ENCODE data around the gene GJA5. TPM values are rescaled to one million over a fixed set of nuclear protein-coding genes. Genes with fewer than 3 reads are reported as not detected.

Gene GJA5
- total RNA-seq (2014; rRNA removed; shearing (Covaris generic)) (2.3 and 3.2 TPM in 2 replicates), polyA plus RNA-seq (2016; fragmentation: Nextera tagmentation; extraction: Ambion mirVana) (1.8 and 1.9 TPM in 2 replicates)

DNA sequence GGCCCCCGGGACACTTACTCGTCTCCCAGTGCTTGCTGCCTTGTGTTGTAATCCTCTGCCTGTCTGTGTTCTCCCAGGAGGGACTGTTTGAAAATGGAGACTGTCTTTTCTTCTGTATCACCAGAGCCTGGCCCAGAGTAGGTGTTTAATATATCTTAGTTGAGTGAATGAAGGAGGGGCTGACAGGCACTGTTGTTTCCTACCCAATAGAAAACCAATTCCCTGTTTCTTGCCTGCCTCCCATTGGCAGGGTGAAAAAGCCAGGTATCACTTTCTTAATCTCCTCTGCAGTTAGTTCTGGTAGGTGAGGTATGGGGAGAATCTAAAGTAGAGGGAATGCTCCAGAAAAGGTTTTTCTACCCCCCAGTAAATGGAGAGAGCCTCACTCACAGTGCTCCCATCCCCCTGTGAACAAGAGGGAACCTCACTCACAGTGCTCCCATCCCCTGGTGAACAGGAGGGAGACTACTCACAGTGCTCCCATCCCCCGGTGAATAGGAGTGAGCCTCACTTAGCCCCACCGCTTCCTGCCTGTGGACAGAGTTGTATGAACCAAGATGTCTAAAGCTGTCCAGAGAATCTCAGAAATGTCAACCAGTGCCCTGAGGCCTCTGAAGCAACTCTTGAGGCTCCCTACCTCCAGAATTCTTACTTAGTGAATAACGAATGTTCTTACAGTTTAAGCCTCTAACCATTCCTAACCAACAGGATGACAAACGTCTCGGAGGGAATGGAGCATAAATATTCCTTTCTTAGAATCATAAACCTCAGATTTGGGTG, at the start of gene GJA5:
Gene GJA5, minus strand, starts transcription at position 122 of the 780 bp plus-strand sequence. CDS start 1,364 bp downstream, outside the sequence.
- no peak within 1 kb of the TSS for H3K9ac ChIP-seq
- H3K27ac ChIP-seq, result no peak within 1 kb of the TSS
- peak; percentile 57 for DNase-seq

DNA sequence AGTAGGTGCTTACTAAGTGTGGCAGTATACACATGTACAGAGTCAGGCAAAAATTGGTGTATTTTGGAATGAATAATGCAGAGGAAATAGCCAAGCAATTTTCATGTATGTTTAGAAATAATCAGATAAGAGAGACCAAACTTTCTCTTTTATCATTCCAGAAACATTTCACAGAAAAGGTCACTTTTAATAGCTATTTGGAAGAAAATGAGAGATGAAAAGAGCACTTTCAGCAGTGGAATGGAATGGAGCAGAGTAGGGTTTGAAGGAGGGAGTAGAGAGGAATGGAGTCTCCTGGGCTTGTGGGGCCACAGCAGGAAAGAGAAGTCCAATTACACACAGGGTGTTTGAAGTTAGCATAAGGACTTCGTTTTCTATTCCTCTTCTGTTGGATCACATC, 48.8 kb upstream of the GJA5 start:
- no peak overlapping the region for H2AFZ ChIP-seq
- H3F3A ChIP-seq (ENCODE audit: insufficient read depth), result no peaks in the 10 kb centered on the region
- no peaks in the 10 kb centered on the region for H3K9me3 ChIP-seq (ENCODE audit: low read depth)
- TF ChIP-seq EZH2phosphoT487 (IDR thresholded peaks at IDR 0.05; ENCODE audit: insufficient read depth, low read depth), result no peak
- no peak for TF ChIP-seq EZH2 (IDR thresholded peaks at IDR 0.05; ENCODE audit: insufficient read depth, poor library complexity, severe bottlenecking)
- no peaks in the 10 kb centered on the region for H3K79me2 ChIP-seq (ENCODE audit: insufficient read depth)
- H3K27me3 ChIP-seq (replicated peaks; ENCODE audit: insufficient read depth), result no peaks in the 10 kb centered on the region
- DNase-seq, result no peak
- H3K36me3 ChIP-seq (ENCODE audit: low read depth), result no peaks in the 10 kb centered on the region
- H3K4me1 ChIP-seq (ENCODE audit: insufficient read depth), result no peaks in the 10 kb centered on the region
- in situ Hi-C loops (cut with MboI), result no loop called here
- H3K9ac ChIP-seq, result no peak overlapping the region
- no peaks in the 10 kb centered on the region for H4K20me1 ChIP-seq (ENCODE audit: insufficient read depth)
- no peak overlapping the region for H3K4me2 ChIP-seq (ENCODE audit: unreplicated experiment)
- 0% methylated on average over 1 of the region's 1 CpG for WGBS, 2 experiments (ENCODE audit: low coverage in 1 of 2, low lambda C conversion rate in 2 of 2, missing lambda C conversion rate in 2 of 2)
- no peak overlapping the region for H3K27ac ChIP-seq
- H3K4me3 ChIP-seq, result no peak overlapping the region
- H3K9me2 ChIP-seq (ENCODE audit: insufficient read depth), result no peaks in the 10 kb centered on the region

More for the DNA sequence above, at the start of gene GJA5:
- H3K9me3 ChIP-seq (ENCODE audit: low read depth), result no peaks in the 10 kb centered on the region
- 40 to 43% methylated on average over 7 of the region's 7 CpGs for WGBS, 2 experiments (ENCODE audit: low coverage in 1 of 2, low lambda C conversion rate in 2 of 2, missing lambda C conversion rate in 2 of 2)
- no peaks in the 10 kb centered on the region for H3K9me2 ChIP-seq (ENCODE audit: insufficient read depth)
- no peaks in the 10 kb centered on the region for H3K36me3 ChIP-seq (ENCODE audit: low read depth)
- in situ Hi-C loops (cut with MboI), result no loop called here
- H3K79me2 ChIP-seq (ENCODE audit: insufficient read depth), result no peaks in the 10 kb centered on the region
- H3F3A ChIP-seq (ENCODE audit: insufficient read depth), result no peaks in the 10 kb centered on the region
- H4K20me1 ChIP-seq (ENCODE audit: insufficient read depth), result no peaks in the 10 kb centered on the region
- H3K4me1 ChIP-seq (ENCODE audit: insufficient read depth), result peaks cover 4% of the 10 kb centered on the region
- no peaks in the 10 kb centered on the region for H3K27me3 ChIP-seq (replicated peaks; ENCODE audit: insufficient read depth)
- H3K4me3 ChIP-seq, result no peak within 1 kb of the TSS
- H2AFZ ChIP-seq, result no peak within 1 kb of the TSS
- H3K4me2 ChIP-seq (ENCODE audit: unreplicated experiment), result peak within 1 kb of the TSS; percentile 7
- no peak for TF ChIP-seq EZH2phosphoT487 (IDR thresholded peaks at IDR 0.05; ENCODE audit: insufficient read depth, low read depth)
- no peak for TF ChIP-seq EZH2 (IDR thresholded peaks at IDR 0.05; ENCODE audit: insufficient read depth, poor library complexity, severe bottlenecking)

DNA sequence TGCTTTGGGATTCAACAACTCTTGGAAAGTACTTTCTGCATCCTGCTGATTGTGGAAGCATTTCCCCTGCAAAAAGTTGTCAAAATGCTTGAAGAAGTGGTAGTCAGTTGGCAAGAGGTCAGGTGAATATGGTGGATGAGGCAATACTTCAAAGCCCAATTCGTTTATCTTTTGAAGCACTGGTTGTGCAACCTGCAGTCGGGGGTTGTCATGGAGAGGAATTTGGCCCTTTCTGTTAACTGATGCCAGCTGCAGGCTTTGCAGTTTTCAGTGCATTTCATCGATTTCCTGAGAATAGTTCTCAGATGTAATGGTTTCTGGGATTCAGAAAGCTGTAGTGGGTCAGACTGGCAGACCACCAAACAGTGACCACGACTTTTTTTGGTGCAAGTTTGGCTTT, 47.6 kb upstream of the GJA5 start:
- H3F3A ChIP-seq (ENCODE audit: insufficient read depth), result no peaks in the 10 kb centered on the region
- no peak overlapping the region for H3K27ac ChIP-seq
- H3K4me2 ChIP-seq (ENCODE audit: unreplicated experiment), result no peak overlapping the region
- H3K4me1 ChIP-seq (ENCODE audit: insufficient read depth), result no peaks in the 10 kb centered on the region
- no peak overlapping the region for H3K4me3 ChIP-seq
- no peaks in the 10 kb centered on the region for H4K20me1 ChIP-seq (ENCODE audit: insufficient read depth)
- 0 to 2% methylated on average over 4 of the region's 4 CpGs for WGBS, 2 experiments (ENCODE audit: low coverage in 1 of 2, low lambda C conversion rate in 2 of 2, missing lambda C conversion rate in 2 of 2)
- H2AFZ ChIP-seq, result no peak overlapping the region
- H3K9me2 ChIP-seq (ENCODE audit: insufficient read depth), result no peaks in the 10 kb centered on the region
- TF ChIP-seq EZH2phosphoT487 (IDR thresholded peaks at IDR 0.05; ENCODE audit: insufficient read depth, low read depth) (no peak), EZH2 (IDR thresholded peaks at IDR 0.05; ENCODE audit: insufficient read depth, poor library complexity, severe bottlenecking) (no peak)
- H3K36me3 ChIP-seq (ENCODE audit: low read depth), result no peaks in the 10 kb centered on the region
- no peaks in the 10 kb centered on the region for H3K9me3 ChIP-seq (ENCODE audit: low read depth)
- no peak overlapping the region for H3K9ac ChIP-seq
- no peaks in the 10 kb centered on the region for H3K79me2 ChIP-seq (ENCODE audit: insufficient read depth)
- no peaks in the 10 kb centered on the region for H3K27me3 ChIP-seq (replicated peaks; ENCODE audit: insufficient read depth)
- peak; percentile 4 for DNase-seq
- in situ Hi-C loops (cut with MboI), result no loop called here

DNA sequence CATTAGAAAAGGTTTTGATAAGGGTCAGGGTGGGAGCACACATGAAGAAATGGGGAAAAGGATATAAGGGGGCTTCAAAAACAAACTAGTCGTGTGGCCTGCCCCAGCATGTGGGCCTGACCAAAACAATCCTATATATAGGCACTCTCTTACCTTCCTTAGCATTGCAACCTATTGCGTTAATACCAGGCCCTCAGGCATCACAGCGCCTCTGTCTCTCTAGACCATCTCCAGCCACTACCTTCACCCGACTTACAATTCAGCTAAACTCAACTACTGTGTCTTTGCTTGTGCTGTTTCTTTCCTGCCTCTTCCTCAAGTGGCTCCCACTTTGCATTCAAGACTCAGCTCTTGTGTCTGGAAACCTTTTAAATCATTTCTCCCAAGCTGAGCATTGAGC, 47.0 kb upstream of the GJA5 start:
- Histone ChIP-seq H3K36me3 (ENCODE audit: low read depth) (no peaks in the 10 kb centered on the region), H3K4me2 (ENCODE audit: unreplicated experiment) (no peak overlapping the region), H3K27me3 (replicated peaks; ENCODE audit: insufficient read depth) (no peaks in the 10 kb centered on the region), H3K9me3 (ENCODE audit: low read depth) (no peaks in the 10 kb centered on the region), H3K9me2 (ENCODE audit: insufficient read depth) (no peaks in the 10 kb centered on the region), H3K9ac (no peak overlapping the region), H3K79me2 (ENCODE audit: insufficient read depth) (no peaks in the 10 kb centered on the region), H4K20me1 (ENCODE audit: insufficient read depth) (no peaks in the 10 kb centered on the region), H3F3A (ENCODE audit: insufficient read depth) (no peaks in the 10 kb centered on the region), H3K27ac (no peak overlapping the region), H3K4me3 (no peak overlapping the region), H2AFZ (no peak overlapping the region), H3K4me1 (ENCODE audit: insufficient read depth) (no peaks in the 10 kb centered on the region)
- TF ChIP-seq EZH2 (IDR thresholded peaks at IDR 0.05; ENCODE audit: insufficient read depth, poor library complexity, severe bottlenecking) (no peak), EZH2phosphoT487 (IDR thresholded peaks at IDR 0.05; ENCODE audit: insufficient read depth, low read depth) (no peak)
- in situ Hi-C loops (cut with MboI), result no loop called here
- 52% methylated on average over 4 of the region's 4 CpGs for WGBS, 2 experiments (ENCODE audit: low coverage in 1 of 2, low lambda C conversion rate in 2 of 2, missing lambda C conversion rate in 2 of 2)
- DNase-seq, result no peak

Measured in GM23248 (cell line).